Naive thymus-derived CD4-positive, alpha-beta T cell (primary cell): Measurements from ENCODE around the gene VCL. TPM values are rescaled to one million over a fixed set of nuclear protein-coding genes. Genes with fewer than 3 reads are reported as not detected.
A peak's percentile ranks its signal among the peaks of the same experiment; 100 is the strongest.
"Not testable (repeated sequence)": the region's sequence is repeated elsewhere in the genome, so short reads cannot be mapped to it uniquely, and the experiment has no call there.

Experiments used
- ATAC-seq: fragments of 150-1000 bp; cut with Tn5 transposase; 2 replicates; pipeline ENCODE4 v1.10.0; 2021; ENCODE audit warnings: mild to moderate bottlenecking, moderate library complexity
- CTCF ChIA-PET: fragments of 350-600 bp; sonication (Branson Sonifier 250); formaldehyde crosslinking; loops from one replicate; lab custom pipeline; 2021; ENCODE audit warnings: antibody characterized with exemption; lab: Charles Lee
- POLR2A ChIA-PET: fragments of 350-600 bp; sonication (Branson Sonifier 250); formaldehyde crosslinking; loops from one replicate; lab custom pipeline; 2021; ENCODE audit warnings: antibody characterized with exemption, inconsistent platforms; lab: Charles Lee
- DNase-seq, 9 donors: peaks; one replicate each; pipeline versions ENCODE4 v3.0.0 to v3.0.0-alpha.2; 2020 to 2022; ENCODE audit warnings: mixed read lengths in 1 of 9
- H3K27ac ChIP-seq: one replicate; pipeline ENCODE4 v1.7.0; 2013; ENCODE audit warnings: mild to moderate bottlenecking, low read depth, low read length, moderate library complexity
- H3K27me3 ChIP-seq, 2 donors: one replicate each; pipeline ENCODE4 v1.7.0; 2013; ENCODE audit warnings: low read length in 2 of 2, mild to moderate bottlenecking in 2 of 2, moderate library complexity in 2 of 2; ENCODE audit not compliant: control insufficient read depth in 2 of 2, insufficient read depth in 2 of 2
- H3K36me3 ChIP-seq, 3 experiments: 1 replicate in 2 of 3; 2 replicates in 1 of 3; pipeline ENCODE4 v1.7.0; 2013; ENCODE audit warnings: low read length in 3 of 3, mild to moderate bottlenecking in 3 of 3, moderate library complexity in 1 of 3; ENCODE audit not compliant: insufficient read depth in 3 of 3, control insufficient read depth in 2 of 3
- H3K4me1 ChIP-seq, 2 donors: one replicate each; pipeline ENCODE4 v1.7.0; 2013; ENCODE audit warnings: low read length in 2 of 2, mild to moderate bottlenecking in 2 of 2, moderate library complexity in 1 of 2; ENCODE audit not compliant: control insufficient read depth in 2 of 2, insufficient read depth in 2 of 2
- H3K4me3 ChIP-seq: 2 replicates; pipeline ENCODE4 v1.7.0; 2013; ENCODE audit warnings: mild to moderate bottlenecking, low read length
- H3K9me3 ChIP-seq, 3 experiments: 1 replicate in 2 of 3; 2 replicates in 1 of 3; pipeline ENCODE4 v1.7.0; 2013; ENCODE audit warnings: low read length in 3 of 3; ENCODE audit not compliant: control insufficient read depth in 2 of 3
- H3K27ac Mint-ChIP-seq, 9 donors: one replicate each; pipeline ENCODE4 v1.8.0; 2020 to 2022; ENCODE audit warnings: mixed read lengths in 9 of 9, mild to moderate bottlenecking in 8 of 9, moderate library complexity in 5 of 9, inconsistent platforms in 2 of 9
- H3K27me3 Mint-ChIP-seq, 5 donors: one replicate each; pipeline ENCODE4 v1.8.0; 2021 to 2022; ENCODE audit warnings: mixed read lengths in 5 of 5, mild to moderate bottlenecking in 1 of 5
- H3K36me3 Mint-ChIP-seq, 5 donors: one replicate each; pipeline ENCODE4 v1.8.0; 2020 to 2022; ENCODE audit warnings: mixed read lengths in 5 of 5, mild to moderate bottlenecking in 3 of 5, inconsistent platforms in 1 of 5
- H3K4me1 Mint-ChIP-seq, 7 donors: one replicate each; pipeline ENCODE4 v1.8.0; 2020 to 2022; ENCODE audit warnings: mixed read lengths in 7 of 7, mild to moderate bottlenecking in 3 of 7, inconsistent platforms in 1 of 7
- H3K4me3 Mint-ChIP-seq, 10 donors: one replicate each; pipeline ENCODE4 v1.8.0; 2020 to 2022; ENCODE audit warnings: mild to moderate bottlenecking in 10 of 10, mixed read lengths in 10 of 10, moderate library complexity in 6 of 10, inconsistent platforms in 2 of 10
- H3K9me3 Mint-ChIP-seq, 11 donors: one replicate each; pipeline ENCODE4 v1.8.0; 2020 to 2022; ENCODE audit warnings: mixed read lengths in 11 of 11, mild to moderate bottlenecking in 4 of 11, inconsistent platforms in 1 of 11, moderate library complexity in 1 of 11
- intact Hi-C, 2 donors: fragments of 100-400 bp; cut with micrococcal nuclease; formaldehyde crosslinking; loops; one replicate each; pipeline ENCODE4 v1.15.1; 2023
- polyA plus RNA-seq, 2 donors: library from polyadenylated mRNA; unstranded; fragments of 300-500 nt; fragmentation: Illumina TruSeq; gene quantifications; one replicate each; pipeline ENCODE4 v1.2.3, GENCODE V29; 2021
- total RNA-seq, 6 experiments: library from RNA in 5 of 6; stranded (reverse) in 5 of 6; gene quantifications; 1 replicate in 5 of 6; 2 replicates in 1 of 6; pipeline ENCODE4 v1.2.3 and lab custom pipeline; 2021 to 2026

VCL gene
- total and polyA plus RNA-seq, 7 experiments from 2014 or later = 9.0 to 67.7 (median 16.5) TPM

DNA sequence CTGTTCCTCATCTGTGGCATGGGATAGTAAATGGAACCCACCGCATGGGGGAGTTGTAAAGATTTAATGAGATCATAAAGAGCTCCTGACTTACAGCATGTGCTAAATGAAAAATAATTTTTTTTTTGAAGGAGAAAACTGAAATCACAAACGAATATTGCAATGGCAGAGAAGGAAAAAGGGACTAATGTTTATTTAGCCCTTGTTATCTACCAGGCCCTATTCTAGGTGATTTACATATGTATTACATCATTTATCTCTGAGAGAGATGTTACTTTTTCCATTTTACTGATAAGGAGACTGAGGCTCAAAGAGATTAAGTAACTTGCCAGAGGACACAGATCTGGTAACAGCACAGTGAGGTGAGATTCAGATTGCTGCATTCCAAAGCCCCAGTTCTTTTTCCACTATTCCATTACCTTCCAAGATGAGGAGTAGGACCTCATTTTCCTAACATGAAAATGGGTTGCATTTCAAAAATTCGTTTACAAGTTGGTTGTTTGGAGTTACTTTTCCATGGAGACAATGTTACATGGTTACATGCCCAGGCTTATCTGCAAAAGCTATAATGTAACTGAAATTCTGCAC, 28.6 kb downstream of the VCL start:
- no peaks in the 10 kb centered on the region for H3K9me3 Mint-ChIP-seq
- H3K27ac Mint-ChIP-seq = no peak overlapping the region
- ATAC-seq = no peak
- Histone ChIP-seq H3K4me1 (peaks cover 0 to 8% of the 10 kb centered on the region in 2 donors), H3K9me3 (no peaks in the 10 kb centered on the region), H3K4me3 (no peak overlapping the region), H3K27me3 (no peaks in the 10 kb centered on the region), H3K36me3 (no peaks in the 10 kb centered on the region), H3K27ac (no peak overlapping the region)
- intact Hi-C loops = no loop called here
- peaks cover 9 to 44% (median 25%) of the 10 kb centered on the region in 7 donors for H3K4me1 Mint-ChIP-seq
- no peaks in the 10 kb centered on the region for H3K27me3 Mint-ChIP-seq
- no peak for DNase-seq
- POLR2A ChIA-PET = interaction anchor here (0.6 kb wide), 1 partner anchor 140 kb away, joined by 3 read pairs; no protein-coding TSS in a partner anchor
- CTCF ChIA-PET = interaction anchor here (0.6 to 1.2 kb wide), 5 partner anchors 9 to 141 kb away, joined by 3 read pairs; no protein-coding TSS in a partner anchor
- no peak overlapping the region for H3K4me3 Mint-ChIP-seq
- H3K36me3 Mint-ChIP-seq = peaks cover 0 to 17% (median 4%) of the 10 kb centered on the region in 5 donors

DNA sequence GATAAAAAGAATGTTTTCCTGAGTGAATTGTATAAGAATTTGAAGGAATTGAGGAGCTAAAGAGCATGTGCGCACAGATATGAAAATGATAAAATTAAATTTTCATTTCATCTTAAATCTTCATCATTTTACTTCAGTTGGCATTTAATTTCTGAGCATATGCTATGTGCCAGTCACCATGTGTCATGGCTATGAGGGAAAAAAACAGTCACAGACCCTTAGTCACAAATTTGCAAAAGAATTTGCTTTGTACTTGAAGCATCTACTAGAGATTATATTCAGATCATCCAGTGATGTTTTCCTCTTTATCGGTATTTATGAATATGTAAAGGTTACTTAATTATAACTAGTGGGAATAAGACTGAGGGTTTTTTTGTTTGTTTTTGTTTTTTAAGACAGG, 29.8 kb downstream of the VCL start:
- intact Hi-C loops = no loop called here
- Histone ChIP-seq H3K36me3 (no peaks in the 10 kb centered on the region), H3K4me1 (peaks cover 0 to 8% of the 10 kb centered on the region in 2 donors), H3K4me3 (no peak overlapping the region), H3K9me3 (no peaks in the 10 kb centered on the region), H3K27ac (no peak overlapping the region), H3K27me3 (no peaks in the 10 kb centered on the region)
- Mint-ChIP-seq H3K4me1 (peaks cover 9 to 39% (median 26%) of the 10 kb centered on the region in 7 donors), H3K36me3 (peaks cover 0 to 17% (median 3%) of the 10 kb centered on the region in 5 donors), H3K27me3 (no peaks in the 10 kb centered on the region), H3K9me3 (no peaks in the 10 kb centered on the region), H3K4me3 (no peak overlapping the region), H3K27ac (no peak overlapping the region)
- DNase-seq (no peak), ATAC-seq (no peak)
- POLR2A ChIA-PET = no interaction called here
- CTCF ChIA-PET = interaction anchor here (0.6 to 1.2 kb wide), 3 partner anchors 87 to 142 kb away, joined by 3 to 4 read pairs (median 3); no protein-coding TSS in a partner anchor

DNA sequence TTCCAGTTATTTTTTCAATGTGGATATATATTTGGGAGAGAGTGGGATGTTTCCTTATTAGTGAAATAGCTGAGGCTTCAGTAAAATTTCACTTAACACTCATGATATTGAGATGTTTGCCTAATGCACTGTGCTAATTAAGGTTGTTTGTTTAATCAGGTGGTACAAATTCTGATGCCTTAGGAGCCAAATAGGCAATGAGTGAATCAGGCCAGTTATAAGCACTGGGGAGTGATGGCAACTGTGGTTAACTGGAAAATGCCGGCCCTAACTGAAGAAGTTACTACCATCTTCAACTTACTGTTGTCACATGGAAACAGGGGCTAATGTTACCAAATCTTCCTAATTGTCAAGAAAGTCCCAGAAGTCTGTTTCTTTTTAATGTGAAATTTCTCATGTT, 32.0 kb downstream of the VCL start:
- no peaks in the 10 kb centered on the region for H3K9me3 Mint-ChIP-seq
- Histone ChIP-seq H3K9me3 (no peaks in the 10 kb centered on the region), H3K4me3 (no peak overlapping the region), H3K36me3 (no peaks in the 10 kb centered on the region), H3K27ac (no peak overlapping the region), H3K27me3 (no peaks in the 10 kb centered on the region), H3K4me1 (peaks cover 0 to 5% of the 10 kb centered on the region in 2 donors)
- H3K4me1 Mint-ChIP-seq = peaks cover 24 to 49% (median 43%) of the 10 kb centered on the region in 7 donors
- DNase-seq (no peak), ATAC-seq (no peak)
- intact Hi-C loops = no loop called here
- no peak overlapping the region for H3K27ac Mint-ChIP-seq
- POLR2A ChIA-PET = no interaction called here
- no peaks in the 10 kb centered on the region for H3K27me3 Mint-ChIP-seq
- CTCF ChIA-PET = no interaction called here
- H3K36me3 Mint-ChIP-seq = peaks cover 0 to 17% (median 0%) of the 10 kb centered on the region in 5 donors
- H3K4me3 Mint-ChIP-seq = no peak overlapping the region

DNA sequence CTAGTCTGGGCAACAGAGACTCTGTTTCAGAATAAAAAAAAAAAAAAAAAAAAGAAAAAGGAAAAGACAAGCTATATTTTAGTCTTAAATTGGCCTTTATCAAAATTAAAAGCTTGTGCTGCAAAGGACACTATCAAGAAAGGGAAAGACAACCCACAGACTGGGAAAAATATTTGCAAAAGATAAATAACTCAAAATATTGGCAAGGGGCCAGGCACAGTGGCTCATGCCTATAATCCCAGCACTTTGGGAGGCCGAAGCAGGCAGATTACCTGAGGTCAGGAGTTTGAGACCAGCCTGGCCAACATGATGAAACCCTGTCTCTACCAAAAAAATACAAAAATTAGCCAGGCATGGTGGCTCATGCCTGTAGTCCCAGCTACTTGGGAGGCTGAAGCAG, 34.3 kb downstream of the VCL start:
- POLR2A ChIA-PET = not testable (repeated sequence)
- CTCF ChIA-PET = interaction anchor here (0.7 to 0.8 kb wide), 3 partner anchors 10 to 91 kb away, joined by 3 to 4 read pairs (median 4); no protein-coding TSS in a partner anchor

DNA sequence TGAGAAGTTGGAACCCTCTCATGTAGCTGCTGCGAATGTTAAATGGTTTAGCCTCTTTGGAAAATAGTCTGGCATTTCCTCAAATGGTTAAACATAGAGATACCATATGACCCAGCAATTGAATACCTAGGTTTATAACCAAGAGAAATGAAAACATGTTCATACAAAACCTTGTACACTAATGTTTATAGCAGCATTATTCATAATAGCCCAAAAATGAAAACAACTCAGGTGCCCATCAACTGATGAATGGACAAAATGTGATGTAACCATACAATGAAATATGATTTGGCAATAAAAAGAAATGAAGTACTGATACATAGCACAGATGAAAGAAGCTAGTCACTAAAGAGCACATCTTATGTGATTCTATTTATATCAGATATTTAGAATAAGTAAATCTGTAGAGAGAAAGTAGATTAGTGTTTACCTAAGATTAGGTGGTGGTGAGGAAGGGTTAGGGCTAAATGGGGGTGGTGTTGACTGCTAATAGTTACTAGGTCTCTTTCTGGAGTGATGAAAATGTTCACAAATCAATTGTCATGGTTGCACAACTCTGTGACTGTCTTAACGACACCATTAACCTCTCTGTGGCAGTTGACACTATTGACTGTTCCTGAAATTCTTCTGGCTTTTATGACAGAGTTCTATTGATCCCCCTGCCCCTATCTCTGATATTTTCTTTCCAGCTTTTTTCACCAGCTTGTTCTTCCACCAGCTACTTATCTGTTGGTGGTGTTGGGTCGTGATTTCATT, 35.2 kb downstream of the VCL start:
- H3K9me3 ChIP-seq = no peaks in the 10 kb centered on the region
- peaks cover 22 to 51% (median 39%) of the 10 kb centered on the region in 7 donors for H3K4me1 Mint-ChIP-seq
- no peak for DNase-seq
- H3K27me3 ChIP-seq = no peaks in the 10 kb centered on the region
- CTCF ChIA-PET = interaction anchor here (3.9 kb wide), 1 partner anchor 147 kb away, joined by 22 read pairs; no protein-coding TSS in a partner anchor
- intact Hi-C loops = no loop called here
- peak overlapping the region in 7 of 9 donors; percentile 25 to 61 (median 34) for H3K27ac Mint-ChIP-seq
- no peaks in the 10 kb centered on the region for H3K27me3 Mint-ChIP-seq
- no peak overlapping the region for H3K4me3 ChIP-seq
- H3K4me3 Mint-ChIP-seq = no peak overlapping the region
- no peaks in the 10 kb centered on the region for H3K9me3 Mint-ChIP-seq
- H3K4me1 ChIP-seq = peaks cover 0 to 5% of the 10 kb centered on the region in 2 donors
- no peak for ATAC-seq
- POLR2A ChIA-PET = no interaction called here
- H3K36me3 Mint-ChIP-seq = peaks cover 0 to 20% (median 6%) of the 10 kb centered on the region in 5 donors
- H3K36me3 ChIP-seq = no peaks in the 10 kb centered on the region
- no peak overlapping the region for H3K27ac ChIP-seq

More for the DNA sequence above, 34.3 kb downstream of the VCL start:
- H3K9me3 Mint-ChIP-seq, H3K9me3 ChIP-seq, H3K4me1 ChIP-seq, H3K27ac ChIP-seq, H3K27me3 Mint-ChIP-seq, intact Hi-C loops, H3K4me3 Mint-ChIP-seq, ATAC-seq, H3K27me3 ChIP-seq, H3K36me3 ChIP-seq, H3K27ac Mint-ChIP-seq, H3K4me3 ChIP-seq, DNase-seq: not testable (repeated sequence)
- H3K36me3 Mint-ChIP-seq = peaks cover 0 to 15% (median 2%) of the 10 kb centered on the region in 5 donors
- peaks cover 22 to 51% (median 39%) of the 10 kb centered on the region in 7 donors for H3K4me1 Mint-ChIP-seq

DNA sequence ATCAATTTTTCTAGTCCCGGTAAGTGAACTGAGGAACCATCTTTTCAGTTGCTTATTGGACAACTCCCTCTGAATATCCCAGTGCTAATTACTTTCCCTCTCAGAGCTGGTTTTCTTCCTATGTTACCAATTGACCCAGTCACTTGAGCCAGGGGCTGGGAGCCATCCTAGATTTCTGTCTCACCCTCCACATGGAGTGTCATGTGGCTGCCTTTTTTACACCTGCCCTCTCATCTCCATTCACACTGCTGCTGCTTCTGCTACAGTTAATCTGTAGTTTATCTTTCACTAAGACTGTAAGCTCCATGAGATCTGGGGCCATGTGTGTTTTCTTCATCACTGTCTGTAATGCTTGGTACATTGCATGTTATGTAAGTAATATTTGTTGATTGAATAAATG, 35.8 kb downstream of the VCL start:
- H3K36me3 Mint-ChIP-seq = peaks cover 0 to 20% (median 6%) of the 10 kb centered on the region in 5 donors
- ATAC-seq = no peak
- no peaks in the 10 kb centered on the region for H3K36me3 ChIP-seq
- H3K4me3 Mint-ChIP-seq = no peak overlapping the region
- DNase-seq = no peak
- H3K4me3 ChIP-seq = no peak overlapping the region
- H3K9me3 ChIP-seq = no peaks in the 10 kb centered on the region
- H3K27ac Mint-ChIP-seq = peak overlapping the region in 5 of 9 donors; percentile 25 to 51 (median 33)
- no peaks in the 10 kb centered on the region for H3K9me3 Mint-ChIP-seq
- intact Hi-C loops = loop anchor here in 1 of 2 donors (2.0 kb wide), 1 partner anchor 35 kb away; the partner anchor contains the start of gene VCL
- H3K4me1 Mint-ChIP-seq = peaks cover 22 to 51% (median 39%) of the 10 kb centered on the region in 7 donors
- POLR2A ChIA-PET = interaction anchor here (0.6 kb wide), 1 partner anchor 9 kb away, joined by 3 read pairs; no protein-coding TSS in a partner anchor
- peaks cover 0 to 5% of the 10 kb centered on the region in 2 donors for H3K4me1 ChIP-seq
- no peak overlapping the region for H3K27ac ChIP-seq
- no peaks in the 10 kb centered on the region for H3K27me3 Mint-ChIP-seq
- CTCF ChIA-PET = interaction anchor here (2.2 to 3.9 kb wide), 2 partner anchors 93 to 147 kb away, joined by 10 to 22 read pairs; no protein-coding TSS in a partner anchor
- H3K27me3 ChIP-seq = no peaks in the 10 kb centered on the region
